Heart left ventricle (tissue), 13 donors: ENCODE results near the gene BMP3.

Experiments used
- POLR2A ChIP-seq, 2 donors: fragments of 450-650 bp; IDR thresholded peaks; one replicate each; pipeline ENCODE4 v1.6.1; 2017; ENCODE audit warnings: antibody characterized with exemption in 2 of 2, mild to moderate bottlenecking in 2 of 2, moderate library complexity in 2 of 2
- TF ChIP-seq, protein P1 (sequence below), 12 donors: fragments of 200-600 bp; sonication (generic) in 4 of 12; IDR thresholded peaks; one replicate each; pipeline versions ENCODE4 v1.5.0 to v1.8.0; 2018 to 2022; ENCODE audit warnings: antibody characterized with exemption in 12 of 12, mild to moderate bottlenecking in 5 of 12
- donor health status: ischemic (EF 13 %, LVEDD 7.1; RV severe dilation, severe dysfunction).
- donor health status: DM: no; HTN: yes; CAD: no.
- donor health status: DM: no; HTN: no; CAD: no.
- donor health status: ischemic (EF 25% LVEDD 6.9; RV normal size, moderate dysfunction).
- donor health status: ischemic (EF 25% LVEDD 5.7; RV mildly dilated, moderate dysfunction).
- donor health status: ischemic (EF 35%, LVEDD 5.7; RV mildly dilated, moderate dysfunction).
- donor health status: nonischemic (EF 11% LVEDD 7.7; RV severe dilation, severe dysfunction).
- donor health status: DM: yes; HTN: yes; CAD: no.
- donor health status: PGD.
- donor health status: ischemic (EF 29% LVEDD 5.4; RV normal size, mild dysfunction).
- donor health status: nonischemic (EF 23%, LVEDD 6.1; RV moderate dilation, normal function).

DNA sequence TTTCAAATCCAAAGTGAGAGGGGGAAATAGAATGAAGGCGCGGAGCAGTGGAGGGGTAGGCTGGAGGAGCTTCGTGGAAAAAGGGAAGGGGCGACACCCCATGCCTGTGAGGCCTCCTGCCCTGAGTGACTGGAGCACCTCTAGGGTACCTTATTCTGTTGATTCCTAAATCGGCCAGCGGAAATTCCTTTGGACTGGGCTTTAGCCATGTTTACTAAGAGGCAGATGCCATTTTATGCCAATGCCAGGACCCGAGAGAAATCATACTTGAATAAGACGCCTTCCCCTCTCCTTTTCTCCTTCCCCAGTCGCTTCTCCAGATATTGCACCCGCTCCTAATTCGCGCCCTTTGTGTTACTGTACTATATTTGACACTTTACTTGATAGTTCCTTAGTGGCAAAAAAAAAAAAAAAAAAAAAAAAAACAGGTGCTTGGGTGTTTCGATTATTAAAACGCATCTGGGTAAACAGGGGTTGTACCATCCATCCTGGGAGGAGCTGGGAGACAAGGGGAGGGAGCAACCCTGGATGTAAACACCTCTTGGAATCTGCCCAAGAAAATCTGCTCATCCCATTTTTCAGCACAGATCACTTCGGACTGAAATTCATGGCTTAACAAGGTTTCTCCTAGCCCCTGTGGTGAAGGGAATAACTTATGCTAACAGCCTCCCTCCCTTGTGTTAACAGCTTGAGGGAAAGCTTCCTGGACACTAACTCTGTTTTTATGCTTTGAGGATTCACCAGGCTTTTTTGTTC lies 1.5 kb downstream of the BMP3 start:
- TF ChIP-seq, protein P1, sequence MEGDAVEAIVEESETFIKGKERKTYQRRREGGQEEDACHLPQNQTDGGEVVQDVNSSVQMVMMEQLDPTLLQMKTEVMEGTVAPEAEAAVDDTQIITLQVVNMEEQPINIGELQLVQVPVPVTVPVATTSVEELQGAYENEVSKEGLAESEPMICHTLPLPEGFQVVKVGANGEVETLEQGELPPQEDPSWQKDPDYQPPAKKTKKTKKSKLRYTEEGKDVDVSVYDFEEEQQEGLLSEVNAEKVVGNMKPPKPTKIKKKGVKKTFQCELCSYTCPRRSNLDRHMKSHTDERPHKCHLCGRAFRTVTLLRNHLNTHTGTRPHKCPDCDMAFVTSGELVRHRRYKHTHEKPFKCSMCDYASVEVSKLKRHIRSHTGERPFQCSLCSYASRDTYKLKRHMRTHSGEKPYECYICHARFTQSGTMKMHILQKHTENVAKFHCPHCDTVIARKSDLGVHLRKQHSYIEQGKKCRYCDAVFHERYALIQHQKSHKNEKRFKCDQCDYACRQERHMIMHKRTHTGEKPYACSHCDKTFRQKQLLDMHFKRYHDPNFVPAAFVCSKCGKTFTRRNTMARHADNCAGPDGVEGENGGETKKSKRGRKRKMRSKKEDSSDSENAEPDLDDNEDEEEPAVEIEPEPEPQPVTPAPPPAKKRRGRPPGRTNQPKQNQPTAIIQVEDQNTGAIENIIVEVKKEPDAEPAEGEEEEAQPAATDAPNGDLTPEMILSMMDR (IDR thresholded peaks at IDR 0.05), result no peak
- TF ChIP-seq POLR2A (IDR thresholded peaks at IDR 0.05), result no peak
